PC-9 (cell line): ENCODE measurements around the gene PEG3. TPM values are rescaled to one million over a fixed set of nuclear protein-coding genes. Genes with fewer than 3 reads are reported as not detected.

Experiments
- BruUV-seq: library from RNA; stranded (reverse); fragments of 400-500 nt; replicated peaks from 2 replicates; lab custom pipeline; 2021; lab: Mats Ljungman, UMichigan
- CTCF ChIA-PET: fragments of 300-600 bp; sonication (Branson Sonifier 250); formaldehyde crosslinking; loops from one replicate; lab custom pipeline; 2022; ENCODE audit warnings: antibody characterized with exemption; lab: Charles Lee
- POLR2A ChIA-PET: fragments of 300-600 bp; sonication (Branson Sonifier 250); formaldehyde crosslinking; loops from one replicate; lab custom pipeline; 2022; ENCODE audit warnings: antibody characterized with exemption; ENCODE audit not compliant: unreplicated experiment; lab: Charles Lee
- DNase-seq, 2 experiments: peaks; one replicate each; pipeline versions ENCODE4 v3.0.0 to v3.0.0-alpha.2; 2015 to 2022; ENCODE audit warnings: mixed read lengths in 1 of 2
- H2AFZ ChIP-seq: fragments of 200-600 bp; sonication (generic); 2 replicates; pipeline ENCODE4 v1.8.1; 2017; ENCODE audit warnings: antibody characterized with exemption
- H3F3A ChIP-seq: fragments of 200-600 bp; sonication (generic); 2 replicates; pipeline ENCODE4 v1.8.1; 2017; ENCODE audit warnings: antibody characterized with exemption, mild to moderate bottlenecking, low read depth; ENCODE audit not compliant: insufficient read depth
- H3K27ac ChIP-seq: fragments of 200-600 bp; sonication (generic); 2 replicates; pipeline ENCODE4 v1.6.1; 2016; ENCODE audit warnings: mixed run types
- H3K27me3 ChIP-seq: fragments of 200-600 bp; sonication (generic); 2 replicates; pipeline ENCODE4 v1.6.1; 2016; ENCODE audit warnings: low read depth, mixed run types; ENCODE audit not compliant: insufficient read depth
- H3K36me3 ChIP-seq: fragments of 200-600 bp; sonication (generic); 2 replicates; pipeline ENCODE4 v1.6.1; 2016; ENCODE audit warnings: low read depth, mixed run types
- H3K4me1 ChIP-seq: fragments of 200-600 bp; sonication (generic); replicated peaks from 2 replicates; pipeline ENCODE4 v1.6.1; 2016; ENCODE audit warnings: mixed run types; ENCODE audit not compliant: insufficient read depth
- H3K4me2 ChIP-seq: fragments of 200-600 bp; sonication (generic); 2 replicates; pipeline ENCODE4 v1.6.1; 2017; ENCODE audit warnings: mixed run types
- H3K4me3 ChIP-seq: fragments of 200-600 bp; sonication (generic); 2 replicates; pipeline ENCODE4 v1.6.1; 2016; ENCODE audit warnings: mixed run types
- H3K79me2 ChIP-seq: fragments of 200-600 bp; sonication (generic); 2 replicates; pipeline ENCODE4 v1.6.1; 2017; ENCODE audit warnings: low read depth, mixed run types
- H3K9me2 ChIP-seq: fragments of 200-600 bp; sonication (generic); 2 replicates; pipeline ENCODE4 v1.8.1; 2017; ENCODE audit warnings: mild to moderate bottlenecking; ENCODE audit not compliant: insufficient read depth
- H3K9me3 ChIP-seq: fragments of 200-600 bp; sonication (generic); 2 replicates; pipeline ENCODE4 v1.8.1; 2016; ENCODE audit warnings: low read depth; ENCODE audit not compliant: insufficient read depth
- H4K20me1 ChIP-seq: fragments of 200-600 bp; sonication (generic); 2 replicates; pipeline ENCODE4 v1.8.1; 2017; ENCODE audit not compliant: insufficient read depth
- EZH2 ChIP-seq: fragments of 200-600 bp; sonication (generic); IDR thresholded peaks from 2 replicates; pipeline ENCODE4 v1.8.0; 2017; ENCODE audit warnings: antibody characterized with exemption, low read depth
- intact Hi-C: fragments of 100-400 bp; cut with micrococcal nuclease; formaldehyde crosslinking; loops from one replicate; pipeline ENCODE4 v1.10.0; 2022; ENCODE audit not compliant: unreplicated experiment
- total RNA-seq: library from RNA; stranded (reverse); gene quantifications from 2 replicates; pipeline ENCODE4 v1.2.3, GENCODE V29; 2021
- TF ChIP-seq, protein P1 (sequence below): fragments of 200-600 bp; sonication (generic); conservative IDR thresholded peaks from 2 replicates; pipeline ENCODE4 v1.6.1; 2017; ENCODE audit warnings: mixed run types, antibody characterized with exemption, mild to moderate bottlenecking, moderate library complexity

Gene PEG3
- total RNA-seq, 1 experiment from 2014 or later, result not detected

DNA sequence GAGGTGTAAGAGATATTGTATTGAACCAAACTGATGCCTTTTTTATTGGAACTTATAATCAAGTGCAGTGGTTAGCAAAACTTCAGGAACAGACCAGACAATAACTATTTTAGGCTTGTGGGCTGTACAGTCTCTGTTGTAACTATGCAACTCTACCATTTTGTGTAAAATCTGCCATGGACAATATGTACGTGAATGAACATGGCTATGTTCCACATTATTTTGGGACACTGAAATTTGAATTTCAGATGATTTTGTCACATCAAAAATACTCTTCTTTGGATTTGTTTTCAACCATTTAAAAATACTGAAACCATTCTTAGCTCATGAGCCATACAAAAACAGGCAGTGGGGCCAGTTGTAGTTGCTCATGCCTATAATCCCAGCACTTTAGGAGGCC, 27.9 kb upstream of the PEG3 start:
- Histone ChIP-seq H3K9me3 (no peaks in the 10 kb centered on the region), H3K4me3 (no peak overlapping the region), H3K4me1 (no peaks in the 10 kb centered on the region), H2AFZ (no peak overlapping the region), H3F3A (no peaks in the 10 kb centered on the region), H4K20me1 (no peaks in the 10 kb centered on the region), H3K79me2 (no peaks in the 10 kb centered on the region), H3K27me3 (peaks cover 17% of the 10 kb centered on the region; the same call in 1 of the 2 replicates), H3K36me3 (no peaks in the 10 kb centered on the region), H3K27ac (no peak overlapping the region), H3K4me2 (no peak overlapping the region), H3K9me2 (no peaks in the 10 kb centered on the region)
- no peak for TF ChIP-seq EZH2
- TF ChIP-seq, protein P1, sequence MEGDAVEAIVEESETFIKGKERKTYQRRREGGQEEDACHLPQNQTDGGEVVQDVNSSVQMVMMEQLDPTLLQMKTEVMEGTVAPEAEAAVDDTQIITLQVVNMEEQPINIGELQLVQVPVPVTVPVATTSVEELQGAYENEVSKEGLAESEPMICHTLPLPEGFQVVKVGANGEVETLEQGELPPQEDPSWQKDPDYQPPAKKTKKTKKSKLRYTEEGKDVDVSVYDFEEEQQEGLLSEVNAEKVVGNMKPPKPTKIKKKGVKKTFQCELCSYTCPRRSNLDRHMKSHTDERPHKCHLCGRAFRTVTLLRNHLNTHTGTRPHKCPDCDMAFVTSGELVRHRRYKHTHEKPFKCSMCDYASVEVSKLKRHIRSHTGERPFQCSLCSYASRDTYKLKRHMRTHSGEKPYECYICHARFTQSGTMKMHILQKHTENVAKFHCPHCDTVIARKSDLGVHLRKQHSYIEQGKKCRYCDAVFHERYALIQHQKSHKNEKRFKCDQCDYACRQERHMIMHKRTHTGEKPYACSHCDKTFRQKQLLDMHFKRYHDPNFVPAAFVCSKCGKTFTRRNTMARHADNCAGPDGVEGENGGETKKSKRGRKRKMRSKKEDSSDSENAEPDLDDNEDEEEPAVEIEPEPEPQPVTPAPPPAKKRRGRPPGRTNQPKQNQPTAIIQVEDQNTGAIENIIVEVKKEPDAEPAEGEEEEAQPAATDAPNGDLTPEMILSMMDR, result no peak
- intact Hi-C loops, result no loop called here
- DNase-seq, result no peak
- ChIA-PET CTCF (no interaction called here), POLR2A (no interaction called here)
- no TSS peak for BruUV-seq

DNA sequence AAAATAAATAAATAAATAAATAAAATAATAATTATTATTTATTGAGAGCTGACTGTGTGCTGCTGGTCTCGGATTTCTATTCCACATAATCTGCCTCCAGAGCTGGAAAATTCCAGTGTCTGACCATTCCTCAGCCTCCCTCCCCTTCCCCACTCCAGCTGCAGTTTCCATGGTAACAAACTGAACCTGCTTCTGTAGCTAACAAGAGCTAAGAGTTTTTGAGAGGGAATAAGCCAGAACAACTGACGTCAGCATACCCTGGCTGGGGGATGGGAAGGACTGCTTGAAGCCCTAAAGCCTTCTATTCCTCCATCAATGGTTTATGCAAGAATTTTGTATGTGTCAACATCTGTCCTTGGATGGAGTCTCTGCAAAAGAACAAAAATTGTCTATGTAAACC, 26.0 kb upstream of the PEG3 start:
- Histone ChIP-seq H3K27me3 (peaks cover 16% of the 10 kb centered on the region), H3K36me3 (no peaks in the 10 kb centered on the region), H3F3A (no peaks in the 10 kb centered on the region), H3K9me3 (no peaks in the 10 kb centered on the region), H4K20me1 (no peaks in the 10 kb centered on the region), H3K4me2 (no peak overlapping the region), H3K4me1 (no peaks in the 10 kb centered on the region), H3K4me3 (no peak overlapping the region), H3K27ac (no peak overlapping the region), H2AFZ (no peak overlapping the region), H3K79me2 (no peaks in the 10 kb centered on the region), H3K9me2 (no peaks in the 10 kb centered on the region)
- TF ChIP-seq, protein P1, result no peak
- no peak for TF ChIP-seq EZH2
- ChIA-PET POLR2A (no interaction called here), CTCF (no interaction called here)
- intact Hi-C loops, result no loop called here
- no TSS peak for BruUV-seq
- no peak for DNase-seq

DNA sequence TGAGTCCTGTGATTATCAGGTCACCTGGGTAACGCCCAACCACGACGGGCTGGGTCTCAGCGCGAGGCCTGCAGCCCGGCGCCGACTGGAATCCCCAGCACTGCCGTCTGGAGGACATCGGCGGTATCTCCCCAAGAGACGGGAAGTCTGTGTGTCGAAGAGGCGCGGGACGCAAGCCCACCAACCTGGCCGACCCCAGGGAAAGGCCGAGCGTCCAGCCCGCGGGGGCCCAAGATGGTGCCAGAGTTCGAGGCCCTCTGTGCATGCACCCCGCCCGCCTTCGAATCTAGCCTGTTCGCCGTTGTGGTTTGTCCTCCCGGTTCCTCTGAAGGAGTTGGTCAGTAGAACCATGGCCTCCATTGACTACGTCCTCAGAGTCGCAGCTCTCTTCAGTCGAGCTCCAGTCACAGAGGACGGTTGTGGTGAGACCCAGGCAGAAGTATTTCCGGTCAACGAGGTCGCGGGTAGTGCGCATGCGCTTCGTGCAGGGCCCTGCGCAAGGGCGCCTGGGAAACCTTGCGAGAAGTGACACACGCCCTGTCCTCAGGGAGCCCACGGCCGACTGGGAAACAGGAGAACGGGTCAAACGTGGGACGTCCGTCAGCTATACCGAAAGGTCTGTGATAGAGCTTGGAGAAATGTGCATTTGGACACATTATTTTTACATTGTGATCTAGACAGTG, 24.1 kb upstream of the PEG3 start:
- intact Hi-C loops, result no loop called here
- Histone ChIP-seq H3K4me2 (no peak overlapping the region), H3K36me3 (no peaks in the 10 kb centered on the region), H3K9me2 (no peaks in the 10 kb centered on the region), H3K4me3 (no peak overlapping the region), H3K27ac (no peak overlapping the region), H3K4me1 (no peaks in the 10 kb centered on the region), H3K27me3 (peaks cover 13% of the 10 kb centered on the region), H3K79me2 (no peaks in the 10 kb centered on the region), H2AFZ (no peak overlapping the region), H4K20me1 (no peaks in the 10 kb centered on the region), H3K9me3 (no peaks in the 10 kb centered on the region), H3F3A (no peaks in the 10 kb centered on the region)
- ChIA-PET POLR2A (no interaction called here), CTCF (no interaction called here)
- DNase-seq, result no peak
- BruUV-seq, result no TSS peak
- no peak for TF ChIP-seq EZH2
- TF ChIP-seq, protein P1, result no peak
